Measurements from ENCODE around the gene SMIM17.
A peak's percentile ranks its signal among the peaks of the same experiment; 100 is the strongest.

SMIM17 gene

GRCh38 chr19:56642711-56643459 is at the start of gene SMIM17:
Gene SMIM17, plus strand, starts transcription at chr19:56643159. Its CDS starts 2,509 bp downstream, at chr19:56645668.
- DNase-seq: no peak

- DNase-seq: no peak
Measured at GRCh38 chr19:56594446-56594782, 48.5 kb upstream of the SMIM17 start.

GRCh38 chr19:56594783-56595547 is 48.0 kb upstream of the SMIM17 start, which contains the start of gene ZNF71:
Gene ZNF71, plus strand, starts transcription at chr19:56595302. Its CDS starts 6,257 bp downstream, at chr19:56601559.
- DNase-seq: peak; percentile 82

GRCh38 chr19:56595548-56595899 is 47.4 kb upstream of the SMIM17 start:
- DNase-seq: no peak

- no peak for DNase-seq
Measured at GRCh38 chr19:56596676-56597075, 46.3 kb upstream of the SMIM17 start.

- DNase-seq: no peak
Measured at GRCh38 chr19:56597696-56598095, 45.3 kb upstream of the SMIM17 start.

- no peak for DNase-seq
Measured at GRCh38 chr19:56601375-56601774, 41.6 kb upstream of the SMIM17 start.

- no peak for DNase-seq
Measured at GRCh38 chr19:56603829-56604228, 39.1 kb upstream of the SMIM17 start.

GRCh38 chr19:56608274-56608964 is 34.5 kb upstream of the SMIM17 start:
- DNase-seq: no peak

- no peak for DNase-seq
Measured at GRCh38 chr19:56611288-56611687, 31.7 kb upstream of the SMIM17 start.

- no peak for DNase-seq
Measured at GRCh38 chr19:56612737-56613136, 30.2 kb upstream of the SMIM17 start.

- DNase-seq: no peak
Measured at GRCh38 chr19:56613639-56614038, 29.3 kb upstream of the SMIM17 start.

GRCh38 chr19:56617531-56617930 is 25.4 kb upstream of the SMIM17 start:
- no peak for DNase-seq

- DNase-seq: no peak
Measured at GRCh38 chr19:56619121-56619520, 23.8 kb upstream of the SMIM17 start.

GRCh38 chr19:56622374-56622773 is 20.6 kb upstream of the SMIM17 start:
- DNase-seq: no peak

- no peak for DNase-seq
Measured at GRCh38 chr19:56623006-56623405, 20.0 kb upstream of the SMIM17 start.

- no peak for DNase-seq
Measured at GRCh38 chr19:56625708-56626107, 17.3 kb upstream of the SMIM17 start.

- DNase-seq: no peak
Measured at GRCh38 chr19:56633021-56633420, 9.9 kb upstream of the SMIM17 start.

- DNase-seq: peak; percentile 93
Measured at GRCh38 chr19:56637976-56638555, 4.9 kb upstream of the SMIM17 start.

- DNase-seq: peak; percentile 5
Measured at GRCh38 chr19:56639217-56639616, 3.7 kb upstream of the SMIM17 start.

GRCh38 chr19:56643460-56643955 is 549 bp downstream of the SMIM17 start:
- no peak for DNase-seq

GRCh38 chr19:56654151-56654550 is 11.2 kb downstream of the SMIM17 start:
- no peak for DNase-seq

Data from KG1 (cell line).